Muscle layer of duodenum (tissue), 2 donors: ENCODE results near the gene OBSCN.

Experiments used
- H3K27ac ChIP-seq: one replicate; pipeline ENCODE4 v1.7.0; 2013; ENCODE audit warnings: mild to moderate bottlenecking, low read length
- H3K27me3 ChIP-seq: one replicate; pipeline ENCODE4 v1.7.0; 2013; ENCODE audit warnings: low read depth, mild to moderate bottlenecking, control low read depth, low read length
- H3K36me3 ChIP-seq, 2 donors: one replicate each; pipeline ENCODE4 v1.7.0; 2013; ENCODE audit warnings: low read length in 2 of 2, control low read depth in 1 of 2, mild to moderate bottlenecking in 1 of 2; ENCODE audit not compliant: insufficient read depth in 2 of 2, control insufficient read depth in 1 of 2
- H3K4me1 ChIP-seq, 2 donors: one replicate each; pipeline ENCODE4 v1.7.0; 2013; ENCODE audit warnings: low read length in 2 of 2, mild to moderate bottlenecking in 2 of 2, control low read depth in 1 of 2, moderate library complexity in 1 of 2; ENCODE audit not compliant: insufficient read depth in 2 of 2, control insufficient read depth in 1 of 2
- H3K4me3 ChIP-seq, 2 donors: one replicate each; pipeline ENCODE4 v1.7.0; 2013; ENCODE audit warnings: low read length in 2 of 2, low read depth in 1 of 2, mild to moderate bottlenecking in 1 of 2
- H3K9me3 ChIP-seq, 2 donors: one replicate each; pipeline ENCODE4 v1.7.0; 2013; ENCODE audit warnings: low read length in 2 of 2, control low read depth in 1 of 2, mild to moderate bottlenecking in 1 of 2; ENCODE audit not compliant: control insufficient read depth in 1 of 2
- donor health status: healthy.

OBSCN gene

DNA sequence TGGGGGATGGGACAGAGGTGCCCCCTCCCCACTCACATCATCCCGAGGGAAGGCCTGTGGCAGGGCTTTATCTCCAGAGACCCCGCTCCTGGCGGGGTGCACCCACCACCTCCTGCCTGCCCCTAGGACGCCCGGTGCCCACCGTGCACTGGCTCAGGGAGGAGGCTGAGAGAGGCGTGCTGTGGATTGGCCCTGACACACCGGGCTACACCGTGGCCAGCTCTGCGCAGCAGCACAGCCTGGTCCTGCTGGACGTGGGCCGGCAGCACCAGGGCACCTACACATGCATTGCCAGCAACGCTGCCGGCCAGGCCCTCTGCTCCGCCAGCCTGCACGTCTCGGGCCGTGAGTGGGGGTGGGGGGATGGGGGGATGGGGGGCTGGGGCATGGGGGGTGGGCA is 127.1 kb downstream of the OBSCN start:
- H3K36me3 ChIP-seq, result peaks cover 0 to 3% of the 10 kb centered on the region in 2 donors
- H3K4me1 ChIP-seq, result no peaks in the 10 kb centered on the region
- H3K27ac ChIP-seq, result no peak overlapping the region
- no peak overlapping the region for H3K4me3 ChIP-seq
- H3K9me3 ChIP-seq, result no peaks in the 10 kb centered on the region
- H3K27me3 ChIP-seq, result no peaks in the 10 kb centered on the region

DNA sequence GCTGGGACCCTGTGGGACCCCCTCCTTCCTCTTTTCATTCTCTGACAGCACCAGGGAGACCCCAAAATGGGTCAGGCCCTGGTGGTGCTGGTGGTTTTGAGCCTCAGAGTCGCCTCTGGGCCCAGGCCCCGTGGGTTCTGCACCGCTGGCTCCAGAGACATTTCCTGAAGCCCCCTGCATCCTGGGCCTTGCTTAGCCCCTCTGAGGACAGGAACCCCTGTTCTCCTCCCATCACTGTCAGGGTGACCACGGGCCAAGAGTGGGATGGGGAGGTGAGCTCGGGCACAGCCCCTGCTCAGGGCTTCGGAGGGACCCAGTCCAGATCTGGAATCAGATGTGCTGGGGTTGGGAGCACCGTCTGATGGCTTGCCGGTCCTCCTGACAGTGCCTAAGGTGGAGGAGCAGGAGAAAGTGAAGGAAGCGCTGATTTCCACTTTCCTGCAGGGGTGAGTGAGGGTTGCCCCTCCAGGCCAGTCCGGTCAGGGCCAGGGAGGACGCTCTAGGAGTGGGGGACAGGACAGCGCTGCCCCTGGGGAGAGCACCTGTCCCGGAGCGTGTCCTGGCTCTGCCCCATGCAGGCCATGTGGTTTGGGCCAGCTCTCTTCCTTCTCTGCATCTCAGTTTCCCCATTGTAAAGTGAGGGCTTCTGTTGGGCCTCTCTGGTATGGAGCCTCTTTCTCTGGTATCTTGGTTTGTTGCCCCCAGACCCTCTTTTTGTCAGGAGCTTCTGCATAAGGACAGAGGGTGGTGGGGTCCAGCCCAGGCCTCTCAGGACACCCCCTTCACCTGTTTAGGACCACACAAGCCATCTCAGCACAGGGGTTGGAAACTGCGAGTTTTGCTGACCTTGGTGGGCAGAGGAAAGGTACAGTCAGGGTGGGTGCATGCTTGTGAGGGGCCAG is 127.8 kb downstream of the OBSCN start:
- H3K36me3 ChIP-seq, result peaks cover 0 to 3% of the 10 kb centered on the region in 2 donors

DNA sequence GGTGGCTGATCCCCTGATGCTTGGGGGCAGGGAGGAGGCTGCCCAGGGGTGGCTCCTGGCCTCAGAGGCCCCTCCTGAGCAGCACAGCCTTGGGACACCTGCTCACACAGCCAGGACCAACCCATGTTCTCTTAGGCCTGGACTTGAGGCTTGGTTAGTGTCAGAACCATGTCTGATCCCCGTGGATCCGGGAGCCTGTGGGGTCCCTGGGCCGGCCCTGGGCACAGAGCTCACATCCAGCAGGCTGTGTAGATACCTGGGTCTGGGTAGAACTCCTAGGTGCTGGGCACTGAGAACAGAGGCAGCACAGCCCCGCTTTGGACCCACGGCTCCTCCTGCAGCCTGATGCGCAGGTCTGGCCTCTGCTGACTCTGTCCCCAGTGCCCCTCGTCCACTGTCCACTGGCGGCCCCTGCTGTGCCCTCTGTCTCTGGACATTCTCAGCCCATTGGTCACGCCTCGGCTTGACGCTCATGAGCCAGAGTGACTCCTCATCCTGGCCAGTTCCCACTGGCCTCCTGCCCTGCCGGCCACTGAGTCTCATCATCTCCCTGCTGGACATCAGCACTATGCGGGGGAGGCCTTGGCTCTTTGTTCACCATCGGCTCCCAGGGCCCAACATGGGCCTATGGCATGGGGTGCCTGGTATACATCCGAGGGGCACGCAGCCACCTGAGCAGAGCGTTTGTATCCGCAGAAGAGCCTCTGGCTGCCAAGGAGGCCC is 128.6 kb downstream of the OBSCN start:
- peaks cover 0 to 3% of the 10 kb centered on the region in 2 donors for H3K36me3 ChIP-seq
- H3K27ac ChIP-seq, result no peak overlapping the region
- no peaks in the 10 kb centered on the region for H3K27me3 ChIP-seq
- no peaks in the 10 kb centered on the region for H3K4me1 ChIP-seq
- H3K4me3 ChIP-seq, result no peak overlapping the region
- no peaks in the 10 kb centered on the region for H3K9me3 ChIP-seq

More for the DNA sequence above, 127.8 kb downstream of the OBSCN start:
- H3K9me3 ChIP-seq, result no peaks in the 10 kb centered on the region
- H3K4me1 ChIP-seq, result no peaks in the 10 kb centered on the region
- H3K4me3 ChIP-seq, result no peak overlapping the region
- no peaks in the 10 kb centered on the region for H3K27me3 ChIP-seq
- H3K27ac ChIP-seq, result no peak overlapping the region

DNA sequence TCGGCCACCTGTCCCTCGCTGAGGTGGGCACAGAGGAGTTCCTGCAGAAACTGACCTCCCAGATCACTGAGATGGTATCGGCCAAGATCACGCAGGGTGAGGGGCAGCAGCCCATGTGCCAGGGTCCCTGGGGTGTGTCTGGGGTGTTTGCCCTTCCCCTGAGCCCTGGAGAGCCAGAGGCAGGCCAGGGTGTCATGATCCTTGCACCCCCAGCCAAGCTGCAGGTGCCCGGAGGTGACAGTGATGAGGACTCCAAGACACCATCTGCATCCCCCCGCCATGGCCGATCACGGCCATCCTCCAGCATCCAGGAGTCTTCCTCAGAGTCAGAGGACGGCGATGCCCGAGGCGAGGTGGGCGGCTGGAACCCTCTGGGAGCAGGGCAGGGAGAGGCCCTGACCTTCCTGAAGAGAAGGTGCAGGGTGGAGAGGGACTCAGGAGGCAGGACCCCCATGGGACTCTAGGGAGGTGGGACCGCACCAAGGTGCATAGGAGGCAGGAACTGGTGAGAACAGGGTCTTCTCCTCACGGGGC is 129.3 kb downstream of the OBSCN start:
- no peaks in the 10 kb centered on the region for H3K27me3 ChIP-seq
- no peak overlapping the region for H3K27ac ChIP-seq
- H3K4me3 ChIP-seq, result no peak overlapping the region
- peaks cover 0 to 3% of the 10 kb centered on the region in 2 donors for H3K36me3 ChIP-seq
- H3K4me1 ChIP-seq, result no peaks in the 10 kb centered on the region
- H3K9me3 ChIP-seq, result no peaks in the 10 kb centered on the region

DNA sequence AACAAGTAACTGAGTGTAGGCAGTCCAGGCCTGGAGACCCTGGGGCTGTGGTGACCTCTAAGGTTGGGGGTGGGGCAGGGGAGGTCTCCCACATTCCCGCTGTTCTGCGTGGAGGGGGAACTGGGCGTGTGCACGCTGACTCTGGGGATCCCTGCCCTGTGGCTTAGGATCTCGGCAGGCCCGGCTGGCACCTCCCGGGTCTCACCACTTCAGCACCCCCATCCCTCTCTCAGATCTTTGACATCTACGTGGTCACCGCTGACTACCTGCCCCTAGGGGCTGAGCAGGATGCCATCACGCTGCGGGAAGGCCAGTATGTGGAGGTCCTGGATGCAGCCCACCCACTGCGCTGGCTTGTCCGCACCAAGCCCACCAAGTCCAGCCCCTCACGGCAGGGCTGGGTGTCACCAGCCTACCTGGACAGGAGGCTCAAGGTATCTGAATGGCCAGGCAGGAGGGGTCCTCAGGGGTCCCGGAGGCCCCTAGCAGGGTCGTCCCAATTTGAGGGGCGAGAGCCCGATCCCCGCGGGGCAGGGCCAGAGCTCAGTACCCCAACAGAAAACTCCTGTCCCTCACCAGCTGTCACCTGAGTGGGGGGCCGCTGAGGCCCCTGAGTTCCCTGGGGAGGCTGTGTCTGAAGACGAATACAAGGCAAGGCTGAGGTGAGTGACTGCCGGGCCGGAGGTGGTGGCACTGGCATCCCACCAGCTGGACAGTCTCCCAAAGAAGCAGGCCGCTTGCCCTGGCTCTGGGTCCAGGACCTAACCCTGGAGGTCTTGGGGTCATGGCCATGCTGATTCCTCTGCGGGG is 130.1 kb downstream of the OBSCN start:
- H3K36me3 ChIP-seq, result peaks cover 0 to 3% of the 10 kb centered on the region in 2 donors
- H3K27me3 ChIP-seq, result no peaks in the 10 kb centered on the region
- H3K9me3 ChIP-seq, result no peaks in the 10 kb centered on the region

DNA sequence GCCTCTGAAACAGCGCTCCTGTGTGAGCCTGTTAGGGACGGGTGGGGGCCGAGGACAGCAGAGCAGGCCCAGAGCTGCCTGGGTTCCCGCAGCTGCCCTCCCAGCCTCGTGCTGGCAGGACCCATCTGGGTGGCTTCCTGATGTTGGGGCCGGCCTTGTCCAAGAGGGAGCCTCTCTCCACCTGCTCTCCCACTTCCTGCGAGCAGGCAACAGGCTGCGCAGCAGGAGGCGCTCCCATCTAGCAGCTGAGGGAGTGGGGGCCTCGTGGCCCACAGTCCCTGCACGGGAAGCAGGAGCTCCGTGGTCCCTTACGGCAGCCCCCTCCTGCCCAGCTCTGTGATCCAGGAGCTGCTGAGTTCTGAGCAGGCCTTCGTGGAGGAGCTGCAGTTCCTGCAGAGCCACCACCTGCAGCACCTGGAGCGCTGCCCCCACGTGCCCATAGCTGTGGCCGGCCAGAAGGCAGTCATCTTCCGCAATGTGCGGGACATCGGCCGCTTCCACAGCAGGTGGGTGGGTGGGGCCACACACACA is 130.7 kb downstream of the OBSCN start:
- Histone ChIP-seq H3K27ac (no peak overlapping the region), H3K4me1 (no peaks in the 10 kb centered on the region), H3K9me3 (no peaks in the 10 kb centered on the region), H3K4me3 (no peak overlapping the region), H3K27me3 (no peaks in the 10 kb centered on the region), H3K36me3 (peaks cover 0 to 3% of the 10 kb centered on the region in 2 donors)

More for the DNA sequence above, 130.1 kb downstream of the OBSCN start:
- Histone ChIP-seq H3K4me3 (no peak overlapping the region), H3K4me1 (no peaks in the 10 kb centered on the region), H3K27ac (no peak overlapping the region)

DNA sequence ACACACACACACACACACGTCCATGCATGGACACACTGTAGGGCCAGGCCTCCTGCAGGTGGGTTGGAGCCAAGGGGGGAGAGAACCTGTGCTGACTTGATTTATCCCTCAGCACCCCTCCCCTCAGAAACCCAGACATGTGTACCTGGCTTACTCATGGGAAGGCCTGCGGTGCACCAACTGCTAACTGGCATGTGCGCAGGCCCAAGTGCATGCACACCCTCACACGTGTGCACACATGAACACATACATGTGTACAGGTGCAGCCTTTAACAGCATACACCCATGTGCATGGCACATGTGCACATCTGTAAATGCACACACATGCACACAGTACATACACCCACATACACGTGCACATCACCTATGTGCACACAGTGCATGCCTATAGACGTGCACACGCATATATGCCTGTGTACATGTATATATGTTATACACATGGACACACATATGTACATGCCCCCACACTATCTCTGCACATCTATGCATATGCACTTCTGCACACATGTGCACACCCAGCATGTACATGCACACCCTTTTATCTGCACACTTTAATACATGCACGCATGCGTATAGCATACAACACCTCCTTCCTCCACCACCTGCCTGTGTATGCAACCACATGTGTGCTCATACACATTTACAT is 131.3 kb downstream of the OBSCN start:
- no peak overlapping the region for H3K27ac ChIP-seq
- H3K4me1 ChIP-seq, result no peaks in the 10 kb centered on the region
- peaks cover 0 to 3% of the 10 kb centered on the region in 2 donors for H3K36me3 ChIP-seq
- H3K4me3 ChIP-seq, result no peak overlapping the region
- no peaks in the 10 kb centered on the region for H3K9me3 ChIP-seq
- no peaks in the 10 kb centered on the region for H3K27me3 ChIP-seq

DNA sequence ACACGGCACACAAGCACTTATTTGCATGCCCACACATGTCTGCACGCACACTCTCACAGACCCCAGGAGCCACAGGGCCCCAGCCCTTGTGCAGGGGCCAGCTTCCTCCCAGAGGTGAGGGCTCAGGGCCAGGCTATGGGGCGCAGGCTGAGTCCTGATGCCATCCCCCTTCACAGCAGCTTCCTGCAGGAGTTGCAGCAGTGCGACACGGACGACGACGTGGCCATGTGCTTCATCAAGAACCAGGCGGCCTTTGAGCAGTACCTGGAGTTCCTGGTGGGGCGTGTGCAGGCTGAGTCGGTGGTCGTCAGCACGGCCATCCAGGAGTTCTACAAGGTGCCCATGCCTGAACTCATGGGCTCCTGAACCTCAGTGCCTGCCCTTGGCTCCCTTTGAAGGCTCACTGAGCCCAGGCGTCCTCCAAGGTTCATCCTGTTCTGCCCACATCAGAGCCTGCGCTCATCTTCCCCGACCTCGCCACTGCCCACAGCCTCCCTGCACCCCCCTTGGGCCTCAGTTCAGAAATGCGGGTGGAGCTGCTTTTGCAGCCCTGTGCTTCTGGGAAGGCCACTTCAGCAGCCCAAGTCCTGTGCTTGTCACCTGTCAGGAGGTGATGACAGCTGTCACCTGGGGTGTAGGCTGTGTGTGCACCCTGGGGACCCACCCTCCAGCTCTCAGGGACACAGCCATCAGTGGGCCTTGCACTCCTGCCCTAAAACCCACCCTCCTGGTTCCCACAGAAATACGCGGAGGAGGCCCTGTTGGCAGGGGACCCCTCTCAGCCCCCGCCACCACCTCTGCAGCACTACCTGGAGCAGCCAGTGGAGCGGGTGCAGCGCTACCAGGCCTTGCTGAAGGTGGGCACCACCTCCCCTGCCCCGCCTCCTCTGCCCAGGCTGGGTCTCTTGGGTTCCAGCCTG is 132.2 kb downstream of the OBSCN start:
- Histone ChIP-seq H3K9me3 (peaks cover 0 to 5% of the 10 kb centered on the region in 2 donors), H3K27me3 (no peaks in the 10 kb centered on the region), H3K36me3 (peaks cover 0 to 3% of the 10 kb centered on the region in 2 donors), H3K27ac (no peak overlapping the region), H3K4me1 (no peaks in the 10 kb centered on the region), H3K4me3 (no peak overlapping the region)

DNA sequence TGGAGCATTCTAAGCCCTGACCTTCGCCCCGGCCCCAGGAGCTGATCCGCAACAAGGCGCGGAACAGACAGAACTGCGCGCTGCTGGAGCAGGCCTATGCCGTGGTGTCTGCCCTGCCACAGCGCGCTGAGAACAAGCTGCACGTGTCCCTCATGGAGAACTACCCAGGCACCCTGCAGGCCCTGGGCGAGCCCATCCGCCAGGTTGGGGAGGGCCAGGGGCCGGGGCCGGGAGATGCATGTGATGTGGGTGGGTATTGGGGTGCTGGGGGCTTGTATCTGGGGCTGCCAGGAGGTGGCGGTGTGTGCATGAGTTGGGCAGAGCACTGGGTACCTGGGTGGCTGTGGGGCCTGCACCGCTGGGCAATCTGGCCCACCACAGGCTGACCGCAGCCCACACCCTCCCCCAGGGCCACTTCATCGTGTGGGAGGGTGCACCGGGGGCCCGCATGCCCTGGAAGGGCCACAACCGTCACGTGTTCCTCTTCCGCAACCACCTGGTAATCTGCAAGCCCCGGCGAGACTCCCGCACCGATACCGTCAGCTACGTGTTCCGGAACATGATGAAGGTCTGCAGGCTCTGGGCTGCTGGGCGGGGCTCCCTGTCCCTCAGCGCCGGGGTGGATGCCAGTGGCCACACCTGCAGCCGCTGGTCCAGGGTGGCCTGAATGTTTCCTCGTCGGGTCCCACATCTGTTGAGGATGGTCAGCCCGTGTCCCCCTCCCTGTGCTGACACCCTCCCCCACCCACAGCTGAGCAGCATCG is 133.0 kb downstream of the OBSCN start:
- no peak overlapping the region for H3K4me3 ChIP-seq
- H3K9me3 ChIP-seq, result peaks cover 0 to 5% of the 10 kb centered on the region in 2 donors
- no peaks in the 10 kb centered on the region for H3K4me1 ChIP-seq
- H3K27me3 ChIP-seq, result no peaks in the 10 kb centered on the region
- H3K36me3 ChIP-seq, result peaks cover 0 to 3% of the 10 kb centered on the region in 2 donors
- H3K27ac ChIP-seq, result no peak overlapping the region
